Measurements from ENCODE around the gene ACP7.

DNA sequence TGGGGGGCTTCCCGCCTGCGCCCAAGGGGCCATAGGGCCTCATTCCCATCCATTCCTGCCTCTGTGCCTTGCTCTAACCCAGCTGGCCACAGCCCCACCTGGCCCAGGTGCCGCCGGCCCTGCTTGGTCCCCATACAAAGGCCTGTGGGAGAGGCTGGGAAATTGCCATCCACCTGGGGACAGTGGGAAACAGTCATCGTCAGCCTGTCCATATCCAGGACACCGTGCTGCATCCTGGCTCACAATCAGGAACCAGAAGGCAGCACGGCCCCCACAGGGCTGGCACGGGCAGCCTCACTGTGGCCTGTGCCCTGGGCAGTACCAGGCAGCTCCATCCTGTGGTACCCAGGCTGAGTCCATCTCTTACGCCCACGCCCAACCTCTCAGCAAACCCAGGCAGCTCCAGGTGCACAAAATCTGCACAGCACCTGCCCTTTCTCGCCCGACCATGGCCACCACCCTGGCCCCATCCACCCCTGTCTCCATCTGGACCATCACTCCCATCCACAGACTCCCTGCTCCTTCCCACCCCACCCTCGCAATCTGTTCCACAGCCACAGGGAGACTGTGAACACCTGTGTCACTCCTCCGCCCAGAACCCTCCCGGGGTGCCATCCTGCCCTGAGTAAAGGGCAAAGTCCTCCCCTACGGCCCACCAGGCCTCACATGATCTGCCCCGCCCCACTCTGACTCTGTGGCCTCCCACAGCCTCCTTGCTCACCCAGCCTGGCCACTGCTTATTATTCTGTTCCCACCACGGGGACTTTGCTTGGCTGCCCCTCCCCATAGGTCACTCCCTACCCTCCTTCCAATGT, 30.7 kb upstream of the ACP7 start:
- no peak for TF ChIP-seq YY1 (IDR thresholded peaks at IDR 0.05; ENCODE audit: low read depth, low read length)
- no peak for TF ChIP-seq BRCA1 (IDR thresholded peaks at IDR 0.05; ENCODE audit: low read depth, low read length)
- TF ChIP-seq PHF8 (conservative IDR thresholded peaks at IDR 0.05; ENCODE audit: low read depth, low read length): no peak
- TF ChIP-seq, protein P1, sequence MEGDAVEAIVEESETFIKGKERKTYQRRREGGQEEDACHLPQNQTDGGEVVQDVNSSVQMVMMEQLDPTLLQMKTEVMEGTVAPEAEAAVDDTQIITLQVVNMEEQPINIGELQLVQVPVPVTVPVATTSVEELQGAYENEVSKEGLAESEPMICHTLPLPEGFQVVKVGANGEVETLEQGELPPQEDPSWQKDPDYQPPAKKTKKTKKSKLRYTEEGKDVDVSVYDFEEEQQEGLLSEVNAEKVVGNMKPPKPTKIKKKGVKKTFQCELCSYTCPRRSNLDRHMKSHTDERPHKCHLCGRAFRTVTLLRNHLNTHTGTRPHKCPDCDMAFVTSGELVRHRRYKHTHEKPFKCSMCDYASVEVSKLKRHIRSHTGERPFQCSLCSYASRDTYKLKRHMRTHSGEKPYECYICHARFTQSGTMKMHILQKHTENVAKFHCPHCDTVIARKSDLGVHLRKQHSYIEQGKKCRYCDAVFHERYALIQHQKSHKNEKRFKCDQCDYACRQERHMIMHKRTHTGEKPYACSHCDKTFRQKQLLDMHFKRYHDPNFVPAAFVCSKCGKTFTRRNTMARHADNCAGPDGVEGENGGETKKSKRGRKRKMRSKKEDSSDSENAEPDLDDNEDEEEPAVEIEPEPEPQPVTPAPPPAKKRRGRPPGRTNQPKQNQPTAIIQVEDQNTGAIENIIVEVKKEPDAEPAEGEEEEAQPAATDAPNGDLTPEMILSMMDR (IDR thresholded peaks at IDR 0.05; ENCODE audit: control extremely low read depth in 1 of 3, insufficient read depth in 1 of 3, low read depth in 1 of 3, low read length in 3 of 3): no peak
- no peak for TF ChIP-seq SRF (IDR thresholded peaks at IDR 0.05; ENCODE audit: low read depth, low read length)
